HL-60 (cell line): ENCODE measurements around the gene BMPR2.

Experiments used
- POLR2AphosphoS5 ChIP-seq: IDR thresholded peaks from 2 replicates; pipeline ENCODE4 v1.6.1; 2012; ENCODE audit warnings: low read depth
- REST ChIP-seq: IDR thresholded peaks from 2 replicates; pipeline ENCODE4 v1.6.1; 2012; ENCODE audit warnings: low read depth; ENCODE audit not compliant: insufficient replicate concordance
- TF ChIP-seq, protein P1 (sequence below): IDR thresholded peaks from one replicate; pipeline ENCODE4 v1.5.1; 2011; ENCODE audit warnings: low read length, control low read depth, inconsistent platforms; ENCODE audit not compliant: insufficient read depth

DNA sequence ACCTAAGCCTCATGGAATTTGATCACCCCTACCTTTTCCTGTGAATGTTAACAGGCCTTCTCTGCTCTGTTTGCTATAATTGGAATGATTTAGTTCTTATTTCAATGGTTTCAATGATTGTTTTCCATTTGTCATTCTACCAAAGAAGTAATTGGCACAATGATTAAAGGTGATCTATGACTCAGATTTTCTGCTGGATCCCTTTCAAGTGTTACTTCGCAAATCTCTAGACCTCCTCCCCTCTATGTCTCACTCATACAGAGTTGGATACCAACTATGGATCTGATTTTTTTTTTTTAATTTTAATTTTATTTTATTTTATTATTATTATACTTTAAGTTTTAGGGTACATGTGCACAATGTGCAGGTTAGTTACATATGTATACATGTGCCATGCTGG is 229.0 kb downstream of the BMPR2 start:
- TF ChIP-seq, protein P1, sequence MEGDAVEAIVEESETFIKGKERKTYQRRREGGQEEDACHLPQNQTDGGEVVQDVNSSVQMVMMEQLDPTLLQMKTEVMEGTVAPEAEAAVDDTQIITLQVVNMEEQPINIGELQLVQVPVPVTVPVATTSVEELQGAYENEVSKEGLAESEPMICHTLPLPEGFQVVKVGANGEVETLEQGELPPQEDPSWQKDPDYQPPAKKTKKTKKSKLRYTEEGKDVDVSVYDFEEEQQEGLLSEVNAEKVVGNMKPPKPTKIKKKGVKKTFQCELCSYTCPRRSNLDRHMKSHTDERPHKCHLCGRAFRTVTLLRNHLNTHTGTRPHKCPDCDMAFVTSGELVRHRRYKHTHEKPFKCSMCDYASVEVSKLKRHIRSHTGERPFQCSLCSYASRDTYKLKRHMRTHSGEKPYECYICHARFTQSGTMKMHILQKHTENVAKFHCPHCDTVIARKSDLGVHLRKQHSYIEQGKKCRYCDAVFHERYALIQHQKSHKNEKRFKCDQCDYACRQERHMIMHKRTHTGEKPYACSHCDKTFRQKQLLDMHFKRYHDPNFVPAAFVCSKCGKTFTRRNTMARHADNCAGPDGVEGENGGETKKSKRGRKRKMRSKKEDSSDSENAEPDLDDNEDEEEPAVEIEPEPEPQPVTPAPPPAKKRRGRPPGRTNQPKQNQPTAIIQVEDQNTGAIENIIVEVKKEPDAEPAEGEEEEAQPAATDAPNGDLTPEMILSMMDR = no peak
- no peak for TF ChIP-seq REST
- TF ChIP-seq POLR2AphosphoS5 = no peak
